ENCODE measurements around the gene PER3.
A peak's percentile ranks its signal among the peaks of the same experiment; 100 is the strongest.
"Not testable (repeated sequence)": the region's sequence is repeated elsewhere in the genome, so short reads cannot be mapped to it uniquely, and the experiment has no call there.

PER3 gene

GRCh38 chr1:7780976-7781375, 3.1 kb upstream of the PER3 start:
- no peak for DNase-seq

GRCh38 chr1:7781501-7781900, 2.6 kb upstream of the PER3 start:
- DNase-seq, result peak; percentile 58

- DNase-seq, result peak; percentile 16
Measured at GRCh38 chr1:7781923-7782495, 2.1 kb upstream of the PER3 start.

GRCh38 chr1:7783178-7783711, 846 bp upstream of the PER3 start:
- DNase-seq, result peak; percentile 84

GRCh38 chr1:7784492-7785071, 491 bp downstream of the PER3 start:
- DNase-seq, result no peak

- no peak for DNase-seq
Measured at GRCh38 chr1:7785108-7785507, 1.0 kb downstream of the PER3 start.

- peak; percentile 49 for DNase-seq
Measured at GRCh38 chr1:7786795-7787194, 2.7 kb downstream of the PER3 start.

- no peak for DNase-seq
Measured at GRCh38 chr1:7789828-7790227, 5.7 kb downstream of the PER3 start.

GRCh38 chr1:7791027-7791426, 6.9 kb downstream of the PER3 start:
- not testable (repeated sequence) for DNase-seq

GRCh38 chr1:7795406-7795805, 11.3 kb downstream of the PER3 start:
- no peak for DNase-seq

- DNase-seq, result no peak
Measured at GRCh38 chr1:7805460-7805859, 21.4 kb downstream of the PER3 start.

GRCh38 chr1:7808253-7808844, 24.3 kb downstream of the PER3 start:
- DNase-seq, result peak; percentile 86

- DNase-seq, result no peak
Measured at GRCh38 chr1:7809742-7810141, 25.7 kb downstream of the PER3 start.

GRCh38 chr1:7810395-7810794, 26.3 kb downstream of the PER3 start:
- peak; percentile 60 for DNase-seq

- DNase-seq, result peak; percentile 9
Measured at GRCh38 chr1:7811476-7811875, 27.4 kb downstream of the PER3 start.

- DNase-seq, result no peak
Measured at GRCh38 chr1:7813677-7814373, 29.7 kb downstream of the PER3 start.

- no peak for DNase-seq
Measured at GRCh38 chr1:7821282-7821681, 37.2 kb downstream of the PER3 start.

- no peak for DNase-seq
Measured at GRCh38 chr1:7824701-7825100, 40.6 kb downstream of the PER3 start.

- peak; percentile 9 for DNase-seq
Measured at GRCh38 chr1:7826363-7826762, 42.3 kb downstream of the PER3 start.

GRCh38 chr1:7827126-7827955, 43.2 kb downstream of the PER3 start:
- DNase-seq, result peak; percentile 64

GRCh38 chr1:7831458-7831857, 47.4 kb downstream of the PER3 start:
- DNase-seq, result peak; percentile 88

GRCh38 chr1:7833035-7833434, 48.9 kb downstream of the PER3 start:
- no peak for DNase-seq

GRCh38 chr1:7838714-7839113, 54.6 kb downstream of the PER3 start:
- DNase-seq, result no peak

Measured in hematopoietic multipotent progenitor cell treated with erythropoietin and hydrocortisone succinate and interleukin-3 and kit ligand, for 4 days (in vitro differentiated cells).